ENCODE measurements around the gene GRK3.

DNA sequence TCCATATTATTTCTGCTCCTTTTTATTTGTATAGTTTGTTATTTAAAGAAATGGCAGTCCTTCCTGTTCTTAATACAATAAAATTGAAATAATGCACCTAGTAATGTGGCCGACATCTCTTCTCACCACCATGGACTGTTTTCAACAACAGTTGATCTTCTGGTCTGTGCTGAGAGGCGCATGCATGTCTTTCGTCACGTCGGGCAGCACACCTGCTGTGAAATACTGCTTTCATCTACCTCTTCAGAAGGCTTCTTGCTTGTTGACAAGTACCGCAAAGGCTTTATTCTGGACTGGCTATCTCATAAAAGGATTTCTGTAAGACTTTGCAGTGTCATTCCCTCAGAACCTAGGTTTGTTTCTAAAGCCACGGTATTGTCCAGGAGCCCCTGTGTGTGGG, 163.6 kb downstream of the GRK3 start:
- TF ChIP-seq, protein P1, sequence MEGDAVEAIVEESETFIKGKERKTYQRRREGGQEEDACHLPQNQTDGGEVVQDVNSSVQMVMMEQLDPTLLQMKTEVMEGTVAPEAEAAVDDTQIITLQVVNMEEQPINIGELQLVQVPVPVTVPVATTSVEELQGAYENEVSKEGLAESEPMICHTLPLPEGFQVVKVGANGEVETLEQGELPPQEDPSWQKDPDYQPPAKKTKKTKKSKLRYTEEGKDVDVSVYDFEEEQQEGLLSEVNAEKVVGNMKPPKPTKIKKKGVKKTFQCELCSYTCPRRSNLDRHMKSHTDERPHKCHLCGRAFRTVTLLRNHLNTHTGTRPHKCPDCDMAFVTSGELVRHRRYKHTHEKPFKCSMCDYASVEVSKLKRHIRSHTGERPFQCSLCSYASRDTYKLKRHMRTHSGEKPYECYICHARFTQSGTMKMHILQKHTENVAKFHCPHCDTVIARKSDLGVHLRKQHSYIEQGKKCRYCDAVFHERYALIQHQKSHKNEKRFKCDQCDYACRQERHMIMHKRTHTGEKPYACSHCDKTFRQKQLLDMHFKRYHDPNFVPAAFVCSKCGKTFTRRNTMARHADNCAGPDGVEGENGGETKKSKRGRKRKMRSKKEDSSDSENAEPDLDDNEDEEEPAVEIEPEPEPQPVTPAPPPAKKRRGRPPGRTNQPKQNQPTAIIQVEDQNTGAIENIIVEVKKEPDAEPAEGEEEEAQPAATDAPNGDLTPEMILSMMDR (IDR thresholded peaks at IDR 0.05; ENCODE audit: low read depth, low read length) = no peak
- no peak for TF ChIP-seq POLR2A (IDR thresholded peaks at IDR 0.05; ENCODE audit: extremely low read depth, insufficient read length)
- TF ChIP-seq, protein P2, sequence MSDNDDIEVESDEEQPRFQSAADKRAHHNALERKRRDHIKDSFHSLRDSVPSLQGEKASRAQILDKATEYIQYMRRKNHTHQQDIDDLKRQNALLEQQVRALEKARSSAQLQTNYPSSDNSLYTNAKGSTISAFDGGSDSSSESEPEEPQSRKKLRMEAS (IDR thresholded peaks at IDR 0.05; ENCODE audit: low read depth, low read length) = no peak
